C4-2B (cell line): ENCODE results near the gene DLG2.

Source experiments
- CTCF ChIP-seq: fragments of 450-650 bp; conservative IDR thresholded peaks from 2 replicates; pipeline ENCODE4 v1.5.1; 2017; ENCODE audit warnings: mild to moderate bottlenecking
- ZFX ChIP-seq: fragments of 450-650 bp; IDR thresholded peaks from 2 replicates; pipeline ENCODE4 v1.6.1; 2017

GRCh38 chr11:84790849-84791427 is 836.2 kb downstream of the DLG2 start:
- TF ChIP-seq CTCF (no peak), ZFX (no peak)
